Measurements from ENCODE around the gene POLA2. TPM values are rescaled to one million over a fixed set of nuclear protein-coding genes. Genes with fewer than 3 reads are reported as not detected.

The POLA2 gene
- total and polyA plus RNA-seq, 7 experiments from 2014 or later: 9.0 to 51.6 (median 16.0) TPM

DNA sequence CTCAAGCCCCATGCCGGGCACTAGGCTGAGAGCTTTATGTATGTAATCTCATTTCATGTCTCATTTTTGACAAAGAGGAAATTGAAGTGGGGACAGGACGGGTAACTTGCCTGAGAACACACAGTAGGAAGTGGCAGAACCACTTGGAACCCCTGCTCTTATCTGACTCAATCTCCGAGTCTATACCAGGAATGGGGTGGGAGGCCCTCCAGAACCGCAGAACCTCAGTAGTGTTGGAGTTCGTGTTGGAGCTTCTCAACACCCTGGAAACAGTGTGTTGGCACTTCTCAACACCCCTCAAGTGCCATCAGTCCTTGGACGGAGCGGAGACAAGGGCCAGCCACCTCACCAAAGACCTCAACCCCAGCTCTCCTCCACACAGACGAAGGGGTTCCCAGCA is 38.8 kb upstream of the POLA2 start:
- H3K4me3 ChIP-seq (ENCODE audit: low read length): no peak overlapping the region
- H3K9me3 Mint-ChIP-seq: no peaks in the 10 kb centered on the region
- DNase-seq (no peak), ATAC-seq (no peak)
- no peak overlapping the region for H3K4me3 Mint-ChIP-seq
- peaks cover 10 to 33% (median 13%) of the 10 kb centered on the region in 5 donors for H3K27me3 Mint-ChIP-seq
- H3K27ac ChIP-seq (ENCODE audit: low read depth, low read length): no peak overlapping the region
- intact Hi-C loops (cut with micrococcal nuclease): no loop called here
- POLR2A ChIA-PET: no interaction called here
- H3K4me1 Mint-ChIP-seq: peaks cover 11 to 23% (median 19%) of the 10 kb centered on the region in 7 donors
- no peak overlapping the region for H3K27ac Mint-ChIP-seq
- H3K4me1 ChIP-seq (ENCODE audit: control insufficient read depth in 2 of 2, insufficient read depth in 2 of 2, low read length in 2 of 2): peaks cover 0 to 5% of the 10 kb centered on the region in 2 donors
- peaks cover 0 to 3% of the 10 kb centered on the region in 2 donors for H3K27me3 ChIP-seq (ENCODE audit: control insufficient read depth in 2 of 2, insufficient read depth in 2 of 2, low read length in 2 of 2)
- CTCF ChIA-PET: interaction anchor here (0.6 to 1.7 kb wide), 3 partner anchors 94 to 109 kb away, joined by 4 to 5 read pairs (median 4); no protein-coding TSS in a partner anchor
- no peaks in the 10 kb centered on the region for H3K36me3 Mint-ChIP-seq
- no peaks in the 10 kb centered on the region for H3K36me3 ChIP-seq (ENCODE audit: control insufficient read depth in 2 of 3, insufficient read depth in 3 of 3, low read length in 3 of 3)
- H3K9me3 ChIP-seq (ENCODE audit: control insufficient read depth in 2 of 3, low read length in 3 of 3): no peaks in the 10 kb centered on the region

- ATAC-seq (no peak), DNase-seq (no peak)
- no peaks in the 10 kb centered on the region for H3K9me3 ChIP-seq (ENCODE audit: control insufficient read depth in 2 of 3, low read length in 3 of 3)
- Mint-ChIP-seq H3K27me3 (peaks cover 10 to 37% (median 18%) of the 10 kb centered on the region in 5 donors), H3K4me1 (peaks cover 6 to 15% (median 10%) of the 10 kb centered on the region in 7 donors), H3K36me3 (peaks cover 0 to 2% (median under 1%) of the 10 kb centered on the region in 5 donors), H3K9me3 (no peaks in the 10 kb centered on the region), H3K4me3 (peak overlapping the region in 6 of 10 donors; percentile 76 to 86 (median 79)), H3K27ac (no peak overlapping the region)
- peaks cover 0 to 5% of the 10 kb centered on the region in 2 donors for H3K4me1 ChIP-seq (ENCODE audit: control insufficient read depth in 2 of 2, insufficient read depth in 2 of 2, low read length in 2 of 2)
- CTCF ChIA-PET: interaction anchor here (0.6 to 5.6 kb wide), 8 partner anchors 9 to 183 kb away, joined by 3 to 54 read pairs (median 4); partner anchors contain the start of gene CDC42EP2
- no peak overlapping the region for H3K27ac ChIP-seq (ENCODE audit: low read depth, low read length)
- POLR2A ChIA-PET: interaction anchor here (0.6 to 1.0 kb wide), 3 partner anchors 38 to 91 kb away, joined by 3 to 4 read pairs (median 3); no protein-coding TSS in a partner anchor
- intact Hi-C loops (cut with micrococcal nuclease): loop anchor here (1.0 kb wide), 3 partner anchors 90 to 105 kb away; no protein-coding TSS in a partner anchor
- no peaks in the 10 kb centered on the region for H3K36me3 ChIP-seq (ENCODE audit: control insufficient read depth in 2 of 3, insufficient read depth in 3 of 3, low read length in 3 of 3)
- H3K4me3 ChIP-seq (ENCODE audit: low read length): no peak overlapping the region
- H3K27me3 ChIP-seq (ENCODE audit: control insufficient read depth in 2 of 2, insufficient read depth in 2 of 2, low read length in 2 of 2): peaks cover 0 to 3% of the 10 kb centered on the region in 2 donors
These were observed 36.9 kb upstream of the POLA2 start for GRCh38 chr11:65224930-65225278.

DNA sequence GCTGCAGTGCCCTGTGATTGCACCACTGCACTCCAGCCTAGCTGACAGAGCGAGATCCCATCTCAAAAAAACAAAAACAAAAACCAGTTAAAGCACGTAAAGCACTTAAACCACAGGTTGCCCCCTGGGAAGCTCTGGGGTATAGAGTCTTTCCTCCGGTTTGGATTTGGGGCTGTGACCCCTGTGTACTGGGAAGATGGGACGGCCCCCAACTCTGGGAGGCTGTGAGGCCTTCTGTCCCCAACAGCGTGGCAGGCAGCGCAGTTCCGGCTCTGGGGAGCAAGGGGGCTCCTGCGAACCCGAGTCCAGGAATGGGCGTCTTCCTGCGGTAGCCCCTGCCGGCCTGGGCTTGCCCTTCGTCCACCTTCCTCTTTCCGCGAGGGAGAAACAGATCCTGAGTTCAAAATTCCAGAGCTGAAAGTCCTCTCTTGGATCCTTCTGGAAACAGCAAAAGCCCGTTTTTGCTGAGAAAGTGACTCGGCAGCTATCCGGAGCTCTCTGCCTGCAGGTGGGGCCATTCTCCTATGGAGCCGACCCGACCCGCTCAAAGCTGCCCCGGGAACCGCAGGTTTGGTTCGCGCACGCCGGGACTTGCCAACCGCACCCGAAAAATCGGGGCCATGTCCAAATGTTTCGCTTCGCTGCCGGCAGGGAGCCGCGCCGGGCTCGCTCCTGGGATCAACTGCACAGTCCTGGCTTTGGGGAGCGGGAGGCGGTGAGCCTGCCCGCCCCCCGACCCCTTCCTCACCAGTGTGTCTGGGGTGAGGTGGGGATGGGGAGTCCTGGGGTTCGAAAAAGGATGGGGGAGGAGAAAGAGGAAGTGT is 36.3 kb upstream of the POLA2 start:
- H3K36me3 Mint-ChIP-seq: peaks cover 0 to 5% (median 3%) of the 10 kb centered on the region in 5 donors
- Histone ChIP-seq H3K36me3 (ENCODE audit: control insufficient read depth in 2 of 3, insufficient read depth in 3 of 3, low read length in 3 of 3) (no peaks in the 10 kb centered on the region), H3K4me1 (ENCODE audit: control insufficient read depth in 2 of 2, insufficient read depth in 2 of 2, low read length in 2 of 2) (peaks cover 0 to 5% of the 10 kb centered on the region in 2 donors), H3K4me3 (ENCODE audit: low read length) (peak overlapping the region; percentile 48), H3K27ac (ENCODE audit: low read depth, low read length) (no peak overlapping the region), H3K27me3 (ENCODE audit: control insufficient read depth in 2 of 2, insufficient read depth in 2 of 2, low read length in 2 of 2) (peaks cover 0 to 3% of the 10 kb centered on the region in 2 donors), H3K9me3 (ENCODE audit: control insufficient read depth in 2 of 3, low read length in 3 of 3) (no peaks in the 10 kb centered on the region)
- DNase-seq: peak; percentile 26 to 67 (median 56)
- CTCF ChIA-PET: interaction anchor here (0.6 to 5.6 kb wide), 12 partner anchors 10 to 282 kb away, joined by 3 to 54 read pairs (median 4); partner anchors contain the start of gene CDC42EP2
- H3K4me3 Mint-ChIP-seq: peak overlapping the region; percentile 76 to 86 (median 79)
- intact Hi-C loops (cut with micrococcal nuclease): loop anchor here (1.0 kb wide), 3 partner anchors 90 to 105 kb away; no protein-coding TSS in a partner anchor
- H3K9me3 Mint-ChIP-seq: peaks cover 0 to 2% (median 0%) of the 10 kb centered on the region in 11 donors
- peaks cover 6 to 15% (median 8%) of the 10 kb centered on the region in 7 donors for H3K4me1 Mint-ChIP-seq
- peak; percentile 82 for ATAC-seq
- H3K27me3 Mint-ChIP-seq: peaks cover 12 to 39% (median 18%) of the 10 kb centered on the region in 5 donors
- POLR2A ChIA-PET: interaction anchor here (0.6 to 1.2 kb wide), 4 partner anchors 37 to 92 kb away, joined by 3 to 5 read pairs (median 4); no protein-coding TSS in a partner anchor
- no peak overlapping the region for H3K27ac Mint-ChIP-seq

GRCh38 chr11:65226103-65226442 is 35.7 kb upstream of the POLA2 start:
- DNase-seq (no peak), ATAC-seq (no peak)
- Mint-ChIP-seq H3K36me3 (peaks cover 0 to 5% (median 3%) of the 10 kb centered on the region in 5 donors), H3K4me1 (peaks cover 6 to 15% (median 8%) of the 10 kb centered on the region in 7 donors), H3K9me3 (peaks cover 0 to 2% (median 0%) of the 10 kb centered on the region in 11 donors), H3K27ac (no peak overlapping the region), H3K4me3 (peak overlapping the region; percentile 76 to 86 (median 79)), H3K27me3 (peaks cover 12 to 39% (median 18%) of the 10 kb centered on the region in 5 donors)
- intact Hi-C loops (cut with micrococcal nuclease): no loop called here
- Histone ChIP-seq H3K4me1 (ENCODE audit: control insufficient read depth in 2 of 2, insufficient read depth in 2 of 2, low read length in 2 of 2) (peaks cover 0 to 5% of the 10 kb centered on the region in 2 donors), H3K27me3 (ENCODE audit: control insufficient read depth in 2 of 2, insufficient read depth in 2 of 2, low read length in 2 of 2) (peaks cover 0 to 3% of the 10 kb centered on the region in 2 donors), H3K9me3 (ENCODE audit: control insufficient read depth in 2 of 3, low read length in 3 of 3) (no peaks in the 10 kb centered on the region), H3K4me3 (ENCODE audit: low read length) (peak overlapping the region; percentile 48), H3K36me3 (ENCODE audit: control insufficient read depth in 2 of 3, insufficient read depth in 3 of 3, low read length in 3 of 3) (no peaks in the 10 kb centered on the region), H3K27ac (ENCODE audit: low read depth, low read length) (no peak overlapping the region)
- ChIA-PET CTCF (interaction anchor here (0.6 to 5.6 kb wide), 8 partner anchors 21 to 282 kb away, joined by 3 to 54 read pairs (median 4); partner anchors contain the start of gene CDC42EP2), POLR2A (interaction anchor here (1.2 kb wide), 1 partner anchor 91 kb away, joined by 5 read pairs; no protein-coding TSS in a partner anchor)

GRCh38 chr11:65227879-65228278 is 33.9 kb upstream of the POLA2 start:
- H3K27ac Mint-ChIP-seq: no peak overlapping the region
- CTCF ChIA-PET: interaction anchor here (2.6 to 5.6 kb wide), 2 partner anchors 88 to 101 kb away, joined by 12 to 54 read pairs; partner anchors contain the start of gene CDC42EP2
- no peak for DNase-seq

GRCh38 chr11:65236194-65237059 is 25.3 kb upstream of the POLA2 start:
- CTCF ChIA-PET: no interaction called here
- Histone ChIP-seq H3K4me1 (ENCODE audit: control insufficient read depth in 2 of 2, insufficient read depth in 2 of 2, low read length in 2 of 2) (no peaks in the 10 kb centered on the region), H3K4me3 (ENCODE audit: low read length) (no peak overlapping the region), H3K27ac (ENCODE audit: low read depth, low read length) (no peak overlapping the region), H3K9me3 (ENCODE audit: control insufficient read depth in 2 of 3, low read length in 3 of 3) (no peaks in the 10 kb centered on the region), H3K27me3 (ENCODE audit: control insufficient read depth in 2 of 2, insufficient read depth in 2 of 2, low read length in 2 of 2) (no peaks in the 10 kb centered on the region), H3K36me3 (ENCODE audit: control insufficient read depth in 2 of 3, insufficient read depth in 3 of 3, low read length in 3 of 3) (no peaks in the 10 kb centered on the region)
- POLR2A ChIA-PET: interaction anchor here (0.7 kb wide), 1 partner anchor 242 kb away, joined by 4 read pairs; no protein-coding TSS in a partner anchor
- Mint-ChIP-seq H3K9me3 (no peaks in the 10 kb centered on the region), H3K4me1 (no peaks in the 10 kb centered on the region), H3K36me3 (no peaks in the 10 kb centered on the region), H3K4me3 (no peak overlapping the region), H3K27me3 (peaks cover 0 to 4% (median 0%) of the 10 kb centered on the region in 5 donors), H3K27ac (no peak overlapping the region)
- intact Hi-C loops (cut with micrococcal nuclease): no loop called here
- no peak for ATAC-seq
- no peak for DNase-seq

More at GRCh38 chr11:65227879-65228278, 33.9 kb upstream of the POLA2 start:
- Mint-ChIP-seq H3K27me3 (peaks cover 12 to 39% (median 18%) of the 10 kb centered on the region in 5 donors), H3K36me3 (peaks cover 0 to 5% (median 3%) of the 10 kb centered on the region in 5 donors), H3K4me3 (no peak overlapping the region), H3K4me1 (peaks cover 6 to 13% (median 8%) of the 10 kb centered on the region in 7 donors), H3K9me3 (peaks cover 0 to 2% (median 0%) of the 10 kb centered on the region in 11 donors)
- H3K36me3 ChIP-seq (ENCODE audit: control insufficient read depth in 2 of 3, insufficient read depth in 3 of 3, low read length in 3 of 3): no peaks in the 10 kb centered on the region
- no peak for ATAC-seq
- H3K9me3 ChIP-seq (ENCODE audit: control insufficient read depth in 2 of 3, low read length in 3 of 3): no peaks in the 10 kb centered on the region
- no peak overlapping the region for H3K4me3 ChIP-seq (ENCODE audit: low read length)
- POLR2A ChIA-PET: interaction anchor here (0.6 to 1.0 kb wide), 2 partner anchors 231 to 359 kb away, joined by 3 to 4 read pairs; no protein-coding TSS in a partner anchor
- H3K27ac ChIP-seq (ENCODE audit: low read depth, low read length): no peak overlapping the region
- H3K4me1 ChIP-seq (ENCODE audit: control insufficient read depth in 2 of 2, insufficient read depth in 2 of 2, low read length in 2 of 2): peaks cover 0 to 5% of the 10 kb centered on the region in 2 donors
- intact Hi-C loops (cut with micrococcal nuclease): no loop called here
- peaks cover 0 to 3% of the 10 kb centered on the region in 2 donors for H3K27me3 ChIP-seq (ENCODE audit: control insufficient read depth in 2 of 2, insufficient read depth in 2 of 2, low read length in 2 of 2)

All from naive thymus-derived CD4-positive, alpha-beta T cell (primary cell).